GM23338 (cell line): ENCODE results near the gene CNGA4. TPM values are rescaled to one million over a fixed set of nuclear protein-coding genes. Genes with fewer than 3 reads are reported as not detected.
"Not testable (repeated sequence)": the region's sequence is repeated elsewhere in the genome, so short reads cannot be mapped to it uniquely, and the experiment has no call there.

Source experiments
- ATAC-seq: fragments of 200-7000 bp; cut with Tn5 transposase; 3 replicates; pipeline ENCODE4 v1.9.1; 2020
- DNase-seq: peaks from one replicate; pipeline ENCODE4 v3.0.0-alpha.2; 2015; ENCODE audit warnings: low spot score
- H2AFZ ChIP-seq: fragments of 200-600 bp; sonication (generic); 2 replicates; pipeline ENCODE4 v1.8.0; 2016; ENCODE audit warnings: antibody characterized with exemption, mild to moderate bottlenecking, moderate library complexity
- H3F3A ChIP-seq: fragments of 200-600 bp; sonication (generic); replicated peaks from 2 replicates; pipeline ENCODE4 v1.8.0; 2017; ENCODE audit warnings: antibody characterized with exemption, mixed run types, low read depth
- H3K27ac ChIP-seq: fragments of 200-600 bp; sonication (generic); 2 replicates; pipeline ENCODE4 v1.6.1; 2016; ENCODE audit warnings: low read depth
- H3K27me3 ChIP-seq: fragments of 200-600 bp; sonication (generic); 2 replicates; pipeline ENCODE4 v1.8.0; 2016; ENCODE audit warnings: mild to moderate bottlenecking, mixed run types, moderate library complexity; ENCODE audit not compliant: insufficient read depth
- H3K36me3 ChIP-seq: fragments of 200-600 bp; sonication (generic); 2 replicates; pipeline ENCODE4 v1.8.0; 2016; ENCODE audit warnings: mild to moderate bottlenecking; ENCODE audit not compliant: insufficient read depth
- H3K4me1 ChIP-seq: fragments of 200-600 bp; sonication (generic); 2 replicates; pipeline ENCODE4 v1.8.0; 2016; ENCODE audit warnings: mild to moderate bottlenecking, moderate library complexity; ENCODE audit not compliant: insufficient read depth
- H3K4me2 ChIP-seq: fragments of 200-600 bp; sonication (generic); 2 replicates; pipeline ENCODE4 v1.7.1; 2017; ENCODE audit warnings: mixed run types
- H3K4me3 ChIP-seq: fragments of 200-600 bp; sonication (generic); 2 replicates; pipeline ENCODE4 v1.6.1; 2016; ENCODE audit warnings: mixed run types
- H3K79me2 ChIP-seq: fragments of 200-600 bp; sonication (generic); replicated peaks from 2 replicates; pipeline ENCODE4 v1.8.0; 2017; ENCODE audit warnings: mild to moderate bottlenecking; ENCODE audit not compliant: insufficient read depth
- H3K9me2 ChIP-seq: fragments of 200-600 bp; sonication (generic); 2 replicates; pipeline ENCODE4 v1.8.0; 2017; ENCODE audit not compliant: insufficient read depth
- H4K20me1 ChIP-seq: fragments of 200-600 bp; sonication (generic); replicated peaks from 2 replicates; pipeline ENCODE4 v1.8.0; 2017; ENCODE audit warnings: mild to moderate bottlenecking; ENCODE audit not compliant: insufficient read depth
- H3K27ac Mint-ChIP-seq: 2 replicates; pipeline ENCODE4 v1.8.0; 2020; ENCODE audit warnings: inconsistent platforms, mild to moderate bottlenecking, moderate library complexity, mixed read lengths
- H3K27me3 Mint-ChIP-seq: 3 replicates; pipeline ENCODE4 v1.8.0; 2022; ENCODE audit warnings: low read depth, mild to moderate bottlenecking, moderate library complexity, mixed read lengths, inconsistent platforms; ENCODE audit not compliant: insufficient read depth, poor library complexity
- H3K36me3 Mint-ChIP-seq: 3 replicates; pipeline ENCODE4 v1.8.0; 2021; ENCODE audit warnings: low read depth, mild to moderate bottlenecking, inconsistent platforms, moderate library complexity, mixed read lengths
- H3K4me1 Mint-ChIP-seq: 3 replicates; pipeline ENCODE4 v1.8.0; 2020; ENCODE audit warnings: mild to moderate bottlenecking, inconsistent platforms, mixed read lengths
- H3K4me3 Mint-ChIP-seq: 3 replicates; pipeline ENCODE4 v1.8.0; 2021; ENCODE audit warnings: moderate library complexity, mild to moderate bottlenecking, inconsistent platforms, mixed read lengths
- H3K9me3 Mint-ChIP-seq: 3 replicates; pipeline ENCODE4 v1.8.0; 2020; ENCODE audit warnings: moderate library complexity, mild to moderate bottlenecking, inconsistent platforms, mixed read lengths
- JUNB ChIP-seq: IDR thresholded peaks from one replicate; pipeline ENCODE4 v1.6.1; 2016; ENCODE audit warnings: antibody characterized with exemption; ENCODE audit not compliant: unreplicated experiment
- ZNF462 ChIP-seq: fragments of 250-450 bp; sonication (Bioruptor Pico); IDR thresholded peaks from 2 replicates; pipeline ENCODE4 v1.5.0; 2020; ENCODE audit warnings: mild to moderate bottlenecking, moderate library complexity
- polyA plus RNA-seq: library from polyadenylated mRNA; unstranded; fragments of >200 nt; fragmentation: Nextera tagmentation; extraction: Ambion mirVana; gene quantifications from 2 replicates; pipeline ENCODE4 v1.2.1, GENCODE V29; 2016
- total RNA-seq: library from RNA; depleted of rRNA; stranded (reverse); fragments of >200 nt; shearing (Covaris generic); gene quantifications from 2 replicates; pipeline ENCODE4 v1.2.3, GENCODE V29; 2014

The CNGA4 gene
- total and polyA plus RNA-seq, 2 experiments from 2014 or later = 0.15 TPM; not detected in 1

GRCh38 chr11:6273188-6273587, 34.3 kb downstream of the CNGA4 start (continued):
- no peak for TF ChIP-seq ZNF462

- DNase-seq, H3F3A ChIP-seq, H3K79me2 ChIP-seq, H3K4me1 ChIP-seq, H3K9me3 Mint-ChIP-seq, H3K4me3 Mint-ChIP-seq, H3K4me3 ChIP-seq, ATAC-seq, H3K27ac ChIP-seq, H2AFZ ChIP-seq, H3K9me2 ChIP-seq, H3K36me3 ChIP-seq, H3K36me3 Mint-ChIP-seq, H3K27ac Mint-ChIP-seq, H4K20me1 ChIP-seq: not testable (repeated sequence)
- H3K4me1 Mint-ChIP-seq = peaks cover 15% of the 10 kb centered on the region
- H3K27me3 Mint-ChIP-seq = peaks cover 34% of the 10 kb centered on the region
- Histone ChIP-seq H3K4me2 (peak overlapping the region; percentile 51; the same call in 1 of the 2 replicates), H3K27me3 (peaks cover 88% of the 10 kb centered on the region)
Measured at GRCh38 chr11:6280809-6281208, 41.9 kb downstream of the CNGA4 start.

GRCh38 chr11:6283453-6284023, 44.6 kb downstream of the CNGA4 start:
- H3F3A ChIP-seq = no peaks in the 10 kb centered on the region
- H3K27ac Mint-ChIP-seq = no peak overlapping the region
- peaks cover 15% of the 10 kb centered on the region for H3K4me1 Mint-ChIP-seq
- peaks cover 10% of the 10 kb centered on the region for H3K4me1 ChIP-seq
- no peak for ATAC-seq
- H3K4me3 Mint-ChIP-seq = no peak overlapping the region
- no peaks in the 10 kb centered on the region for H4K20me1 ChIP-seq
- no peak overlapping the region for H3K4me3 ChIP-seq
- H3K27me3 ChIP-seq = peaks cover 95% of the 10 kb centered on the region
- no peaks in the 10 kb centered on the region for H3K36me3 Mint-ChIP-seq
- H3K9me2 ChIP-seq = no peaks in the 10 kb centered on the region
- H3K27me3 Mint-ChIP-seq = peaks cover 30% of the 10 kb centered on the region
- no peak for DNase-seq
- no peak overlapping the region for H2AFZ ChIP-seq
- no peaks in the 10 kb centered on the region for H3K79me2 ChIP-seq
- H3K27ac ChIP-seq = no peak overlapping the region
- H3K9me3 Mint-ChIP-seq = no peaks in the 10 kb centered on the region
- no peaks in the 10 kb centered on the region for H3K36me3 ChIP-seq
- no peak overlapping the region for H3K4me2 ChIP-seq
- TF ChIP-seq ZNF462 = no peak
- no peak for TF ChIP-seq JUNB
